ENCODE measurements around the gene RSPH9.

The RSPH9 gene

GRCh38 chr6:43609402-43609801 lies 35.4 kb upstream of the RSPH9 start:
- no peak for DNase-seq (ENCODE audit: low read depth)
- no peak overlapping the region for H3K4me3 ChIP-seq (ENCODE audit: control insufficient read depth, low read depth, low read length)
- TF ChIP-seq CTCF (conservative IDR thresholded peaks at IDR 0.05; ENCODE audit: control insufficient read depth, insufficient read depth, low read depth, low read length), result no peak

GRCh38 chr6:43610431-43610830 lies 34.4 kb upstream of the RSPH9 start:
- H3K4me3 ChIP-seq (ENCODE audit: control insufficient read depth, low read depth, low read length), result no peak overlapping the region
- DNase-seq (ENCODE audit: low read depth), result no peak
- TF ChIP-seq CTCF (conservative IDR thresholded peaks at IDR 0.05; ENCODE audit: control insufficient read depth, insufficient read depth, low read depth, low read length), result no peak

- no peak for TF ChIP-seq CTCF (conservative IDR thresholded peaks at IDR 0.05; ENCODE audit: control insufficient read depth, insufficient read depth, low read depth, low read length)
- DNase-seq (ENCODE audit: low read depth), result no peak
- H3K4me3 ChIP-seq (ENCODE audit: control insufficient read depth, low read depth, low read length), result no peak overlapping the region
Measured at GRCh38 chr6:43613721-43614395, 31.0 kb upstream of the RSPH9 start.

GRCh38 chr6:43614396-43614730 lies 30.5 kb upstream of the RSPH9 start:
- H3K4me3 ChIP-seq (ENCODE audit: control insufficient read depth, low read depth, low read length), result no peak overlapping the region
- TF ChIP-seq CTCF (conservative IDR thresholded peaks at IDR 0.05; ENCODE audit: control insufficient read depth, insufficient read depth, low read depth, low read length), result no peak

GRCh38 chr6:43616725-43617472 lies 27.9 kb upstream of the RSPH9 start:
- DNase-seq (ENCODE audit: low read depth), result no peak
- no peak overlapping the region for H3K4me3 ChIP-seq (ENCODE audit: control insufficient read depth, low read depth, low read length)
- TF ChIP-seq CTCF (conservative IDR thresholded peaks at IDR 0.05; ENCODE audit: control insufficient read depth, insufficient read depth, low read depth, low read length), result no peak

More at GRCh38 chr6:43614396-43614730, 30.5 kb upstream of the RSPH9 start:
- no peak for DNase-seq (ENCODE audit: low read depth)

GRCh38 chr6:43621078-43621835 lies 23.6 kb upstream of the RSPH9 start:
- no peak for DNase-seq (ENCODE audit: low read depth)
- TF ChIP-seq CTCF (conservative IDR thresholded peaks at IDR 0.05; ENCODE audit: control insufficient read depth, insufficient read depth, low read depth, low read length), result no peak
- H3K4me3 ChIP-seq (ENCODE audit: control insufficient read depth, low read depth, low read length), result no peak overlapping the region

All from fibroblast of mammary gland (primary cell).